H9 (cell line): ENCODE measurements around the gene EFEMP1. TPM values are rescaled to one million over a fixed set of nuclear protein-coding genes. Genes with fewer than 3 reads are reported as not detected.

Source experiments
- DNase-seq: peaks from one replicate; pipeline ENCODE4 v3.0.0-alpha.2; 2017
- H2AFZ ChIP-seq: one replicate; pipeline ENCODE4 v1.6.1; 2013; ENCODE audit warnings: mild to moderate bottlenecking, low read length, control low read depth, moderate library complexity
- H2AK5ac ChIP-seq: 2 replicates; pipeline ENCODE4 v1.6.1; 2013; ENCODE audit warnings: low read length, control low read depth, mixed read lengths; ENCODE audit not compliant: insufficient read length
- H2BK120ac ChIP-seq: one replicate; pipeline ENCODE4 v1.6.1; 2013; ENCODE audit warnings: low read depth, mild to moderate bottlenecking, low read length, control low read depth, inconsistent platforms; ENCODE audit not compliant: poor library complexity, severe bottlenecking
- H2BK12ac ChIP-seq: 2 replicates; pipeline ENCODE4 v1.6.1; 2013; ENCODE audit warnings: low read length, control low read depth, mixed read lengths, low read depth; ENCODE audit not compliant: insufficient read length
- H2BK15ac ChIP-seq: 2 replicates; pipeline ENCODE4 v1.6.1; 2013; ENCODE audit warnings: low read depth, low read length, control low read depth
- H2BK20ac ChIP-seq: one replicate; pipeline ENCODE4 v1.6.1; 2013; ENCODE audit warnings: low read depth, mild to moderate bottlenecking, low read length, control low read depth, inconsistent platforms; ENCODE audit not compliant: poor library complexity, severe bottlenecking
- H2BK5ac ChIP-seq: 2 replicates; pipeline ENCODE4 v1.6.1; 2013; ENCODE audit warnings: low read length, control low read depth, mixed read lengths; ENCODE audit not compliant: insufficient read length
- H3K14ac ChIP-seq: 2 replicates; pipeline ENCODE4 v1.6.1; 2013; ENCODE audit warnings: low read length, control low read depth; ENCODE audit not compliant: insufficient read depth
- H3K18ac ChIP-seq: 2 replicates; pipeline ENCODE4 v1.6.1; 2013; ENCODE audit warnings: low read depth, mild to moderate bottlenecking, mixed read lengths, low read length, control low read depth; ENCODE audit not compliant: insufficient read length
- H3K23ac ChIP-seq: 2 replicates; pipeline ENCODE4 v1.6.1; 2013; ENCODE audit warnings: low read length, control low read depth, mixed read lengths, low read depth; ENCODE audit not compliant: insufficient read length
- H3K23me2 ChIP-seq: 2 replicates; pipeline ENCODE4 v1.6.1; 2013; ENCODE audit warnings: low read depth, mild to moderate bottlenecking, mixed read lengths, low read length, control low read depth; ENCODE audit not compliant: insufficient read length, poor library complexity, severe bottlenecking
- H3K27ac ChIP-seq: 2 replicates; pipeline ENCODE4 v1.5.1; 2013; ENCODE audit warnings: low read length, control low read depth, mixed read lengths, low read depth; ENCODE audit not compliant: insufficient read length
- H3K27me3 ChIP-seq: 2 replicates; pipeline ENCODE4 v1.6.1; 2013; ENCODE audit warnings: low read length, control low read depth, inconsistent platforms; ENCODE audit not compliant: insufficient read depth
- H3K4ac ChIP-seq: 2 replicates; pipeline ENCODE4 v1.6.1; 2013; ENCODE audit warnings: low read depth, mild to moderate bottlenecking, control low read depth, inconsistent platforms, low read length, moderate library complexity
- H3K4me1 ChIP-seq: 2 replicates; pipeline ENCODE4 v1.6.1; 2013; ENCODE audit warnings: low read length, control low read depth, inconsistent platforms; ENCODE audit not compliant: insufficient read depth
- H3K4me2 ChIP-seq: 2 replicates; pipeline ENCODE4 v1.6.1; 2013; ENCODE audit warnings: low read length, control low read depth, mixed read lengths; ENCODE audit not compliant: insufficient read length, insufficient read depth
- H3K56ac ChIP-seq: 2 replicates; pipeline ENCODE4 v1.6.1; 2013; ENCODE audit warnings: low read depth, mild to moderate bottlenecking, mixed read lengths, low read length, control low read depth; ENCODE audit not compliant: insufficient read length
- H3K79me1 ChIP-seq: 2 replicates; pipeline ENCODE4 v1.6.1; 2013; ENCODE audit warnings: low read depth, mild to moderate bottlenecking, moderate library complexity, low read length, control low read depth, inconsistent platforms; ENCODE audit not compliant: insufficient read depth, poor library complexity, severe bottlenecking
- H3K79me2 ChIP-seq: 2 replicates; pipeline ENCODE4 v1.6.1; 2013; ENCODE audit warnings: low read length, control low read depth, inconsistent platforms; ENCODE audit not compliant: insufficient read depth
- H3K9ac ChIP-seq: 2 replicates; pipeline ENCODE4 v1.6.1; 2013; ENCODE audit warnings: low read length, control low read depth, mixed read lengths; ENCODE audit not compliant: insufficient read length; ENCODE audit errors: extremely low read depth
- H3K9me3 ChIP-seq: one replicate; pipeline ENCODE4 v1.6.1; 2013; ENCODE audit warnings: low read depth, low read length, inconsistent platforms; ENCODE audit not compliant: control insufficient read depth
- H3T11ph ChIP-seq: one replicate; pipeline ENCODE4 v1.6.1; 2013; ENCODE audit warnings: mild to moderate bottlenecking, low read length, control low read depth, inconsistent platforms
- H4K20me1 ChIP-seq: one replicate; pipeline ENCODE4 v1.6.1; 2013; ENCODE audit not compliant: control insufficient read depth, insufficient read length, insufficient read depth
- H4K5ac ChIP-seq: 2 replicates; pipeline ENCODE4 v1.6.1; 2013; ENCODE audit warnings: low read depth, mild to moderate bottlenecking, mixed read lengths, low read length, control low read depth; ENCODE audit not compliant: insufficient read length
- H4K8ac ChIP-seq: replicated peaks from 2 replicates; pipeline ENCODE4 v1.6.1; 2013; ENCODE audit warnings: low read length, control low read depth, mixed read lengths, low read depth; ENCODE audit not compliant: insufficient read length
- H4K91ac ChIP-seq: 2 replicates; pipeline ENCODE4 v1.6.1; 2013; ENCODE audit warnings: low read depth, mild to moderate bottlenecking, moderate library complexity, mixed read lengths, low read length, control low read depth; ENCODE audit not compliant: insufficient read length
- H3K27ac Mint-ChIP-seq, 3 experiments: 2 replicates in 2 of 3; 3 replicates in 1 of 3; pipeline ENCODE4 v1.8.0; 2020 to 2021; ENCODE audit warnings: mixed read lengths in 3 of 3, mild to moderate bottlenecking in 1 of 3, moderate library complexity in 1 of 3
- H3K27me3 Mint-ChIP-seq: 2 replicates; pipeline ENCODE4 v1.8.0; 2021; ENCODE audit warnings: low read depth, mild to moderate bottlenecking, moderate library complexity, mixed read lengths
- H3K36me3 Mint-ChIP-seq, 3 experiments: 2 replicates in 2 of 3; 3 replicates in 1 of 3; pipeline ENCODE4 v1.8.0; 2020 to 2021; ENCODE audit warnings: low read depth in 3 of 3, mixed read lengths in 3 of 3; ENCODE audit not compliant: insufficient read depth in 1 of 3
- H3K4me1 Mint-ChIP-seq, 2 experiments: 2 replicates each; pipeline ENCODE4 v1.8.0; 2020; ENCODE audit warnings: mixed read lengths in 2 of 2
- H3K4me3 Mint-ChIP-seq, 2 experiments: 2 replicates in 1 of 2; 3 replicates in 1 of 2; pipeline ENCODE4 v1.8.0; 2020 to 2021; ENCODE audit warnings: mild to moderate bottlenecking in 2 of 2, mixed read lengths in 2 of 2, moderate library complexity in 1 of 2
- H3K9me3 Mint-ChIP-seq, 2 experiments: 2 replicates in 1 of 2; 3 replicates in 1 of 2; pipeline ENCODE4 v1.8.0; 2020; ENCODE audit warnings: mild to moderate bottlenecking in 2 of 2, mixed read lengths in 2 of 2, moderate library complexity in 1 of 2
- CTCF ChIP-seq: fragments of 200-600 bp; sonication (generic); conservative IDR thresholded peaks from 3 replicates; pipeline ENCODE4 v1.8.0; 2021; ENCODE audit warnings: antibody characterized with exemption, mild to moderate bottlenecking
- WGBS: extraction: QIAGEN DNeasy Blood & Tissue Kit; methylation state at CpG from one replicate; pipeline ENCODE4 v1.1.7; 2013; ENCODE audit warnings: missing lambda C conversion rate, low lambda C conversion rate, mixed read lengths; ENCODE audit not compliant: insufficient read length; ENCODE audit errors: extremely low coverage; 5-methylcytosine and 5-hydroxymethylcytosine counted together
- total RNA-seq: library from RNA; stranded (reverse); gene quantifications from 2 replicates; pipeline ENCODE4 v1.2.1, GENCODE V29; 2021

EFEMP1 gene
- total RNA-seq, 1 experiment from 2014 or later = 3.5 TPM

GRCh38 chr2:55917713-55918390, 5.7 kb downstream of the EFEMP1 start:
- Histone ChIP-seq H3K56ac (no peak overlapping the region), H3K79me2 (no peaks in the 10 kb centered on the region), H3K27me3 (no peaks in the 10 kb centered on the region), H3K79me1 (no peaks in the 10 kb centered on the region), H3K27ac (no peak overlapping the region), H3K23me2 (peaks cover 4% of the 10 kb centered on the region), H2BK12ac (no peak overlapping the region), H3K4me1 (no peaks in the 10 kb centered on the region), H4K5ac (no peak overlapping the region), H2BK5ac (no peak overlapping the region), H2AK5ac (no peak overlapping the region), H2BK15ac (no peak overlapping the region), H3K18ac (no peak overlapping the region), H3K14ac (no peak overlapping the region), H3T11ph (no peak overlapping the region), H2AFZ (no peak overlapping the region), H4K8ac (no peak overlapping the region), H3K9ac (no peak overlapping the region), H3K4me2 (no peak overlapping the region), H3K4ac (no peak overlapping the region), H2BK120ac (no peak overlapping the region), H4K20me1 (no peaks in the 10 kb centered on the region), H4K91ac (no peak overlapping the region), H2BK20ac (no peak overlapping the region), H3K9me3 (no peaks in the 10 kb centered on the region), H3K23ac (no peak overlapping the region)
- Mint-ChIP-seq H3K9me3 (no peaks in the 10 kb centered on the region), H3K27ac (no peak overlapping the region), H3K36me3 (no peaks in the 10 kb centered on the region), H3K4me1 (peaks cover 8 to 9% of the 10 kb centered on the region in 2 experiments), H3K4me3 (no peak overlapping the region), H3K27me3 (peaks cover 20% of the 10 kb centered on the region)
- WGBS = no CpG with 5 or more reads among the region's 11 CpGs
- no peak for TF ChIP-seq CTCF
- no peak for DNase-seq
